GM19468 (cell line): ENCODE measurements around the gene SEMA6B.
"Not testable (repeated sequence)": the region's sequence is repeated elsewhere in the genome, so short reads cannot be mapped to it uniquely, and the experiment has no call there.

Experiments
- ATAC-seq: cut with Tn5 transposase; IDR thresholded peaks from one replicate; pipeline ENCODE4 v1.9.1; 2021; ENCODE audit warnings: mild to moderate bottlenecking, moderate library complexity, moderate number of reproducible peaks; ENCODE audit not compliant: unreplicated experiment; ENCODE audit errors: extremely low read depth

The SEMA6B gene

DNA sequence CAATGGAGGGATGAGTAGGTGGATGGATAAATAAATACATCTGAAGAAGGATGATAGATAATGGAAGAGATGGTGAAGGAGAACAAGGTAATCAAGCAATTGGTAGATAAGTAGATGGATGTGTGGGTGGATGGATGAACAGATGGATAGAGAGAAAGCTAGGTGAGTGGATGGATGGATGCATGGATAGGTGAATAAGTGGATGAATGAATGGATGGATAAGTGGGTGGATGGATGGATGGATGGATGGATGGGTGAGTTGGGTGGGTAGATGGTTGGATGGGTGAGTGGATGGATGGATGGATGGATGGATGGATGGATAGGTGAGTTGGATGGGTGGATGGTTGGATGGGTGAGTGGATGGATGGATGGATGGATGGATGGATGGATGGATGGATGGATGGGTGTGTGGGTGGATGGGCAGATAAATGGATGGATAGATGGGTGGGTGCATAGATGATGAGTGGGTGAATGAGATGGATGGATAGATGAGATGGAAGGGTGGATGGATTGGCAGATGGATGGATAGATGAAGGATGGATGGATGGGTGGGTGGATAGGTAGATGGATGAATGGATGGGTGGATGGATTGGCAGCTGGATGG is 6.3 kb downstream of the SEMA6B start:
- no peak for ATAC-seq

DNA sequence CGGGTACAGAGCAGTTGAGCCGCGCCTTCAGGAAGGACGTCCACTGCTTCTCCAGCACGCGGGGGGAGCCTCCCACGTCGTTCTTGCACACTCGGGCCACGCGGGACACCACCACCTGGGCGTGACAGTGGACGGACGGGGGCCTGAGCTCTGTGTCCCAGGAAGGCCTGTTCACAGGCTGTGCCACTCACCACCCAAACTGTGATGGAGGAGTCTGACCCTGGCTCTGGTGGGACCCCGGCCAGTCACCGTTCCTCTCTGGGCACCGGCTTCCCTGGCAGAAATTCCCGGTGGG is 7.0 kb downstream of the SEMA6B start:
- ATAC-seq, result no peak

DNA sequence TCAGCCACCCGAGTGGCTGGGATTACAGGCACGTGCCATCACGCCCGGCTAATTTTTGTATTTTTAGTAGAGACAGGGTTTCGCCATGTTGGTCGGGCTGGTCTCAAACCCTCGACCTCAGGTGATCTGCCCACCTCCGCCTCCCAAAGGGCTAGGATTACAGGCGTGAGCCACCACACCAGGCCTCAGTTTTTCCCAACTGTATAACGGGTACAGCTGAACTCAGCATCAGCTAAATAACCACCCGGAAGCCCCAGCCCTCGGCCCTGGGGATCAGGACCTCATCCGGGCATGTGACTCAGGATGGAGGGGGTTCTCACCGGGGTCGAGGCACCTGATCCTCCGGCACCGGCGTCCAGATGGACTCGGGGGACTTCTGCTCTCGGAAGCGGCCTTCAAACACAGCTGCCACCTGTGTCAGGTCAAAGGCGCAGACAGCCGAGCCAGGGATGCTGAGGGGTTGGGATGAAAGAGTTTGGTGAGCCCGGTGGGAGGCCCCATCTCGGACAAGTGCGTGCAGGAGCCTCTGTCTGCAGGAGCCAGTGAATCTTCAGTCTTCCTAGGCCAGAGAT is 8.9 kb downstream of the SEMA6B start:
- ATAC-seq, result no peak

GRCh38 chr19:4550018-4550417 is 9.5 kb downstream of the SEMA6B start:
- ATAC-seq, result no peak

DNA sequence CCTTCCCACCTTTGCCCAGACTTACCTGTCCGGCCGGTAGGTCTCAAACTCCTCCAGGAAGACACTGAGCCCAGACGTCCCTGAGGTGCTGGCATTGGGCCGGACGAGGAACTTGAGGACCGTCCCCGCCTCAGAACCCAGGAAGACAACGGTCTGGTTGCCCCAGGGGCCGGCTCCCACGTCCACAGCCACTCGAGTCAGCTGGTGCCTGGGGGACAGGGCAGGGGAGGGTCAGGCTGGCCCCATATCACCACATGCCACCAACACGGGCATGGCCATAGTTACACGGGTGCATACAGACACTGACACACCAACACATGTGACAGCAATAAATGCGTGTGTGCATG is 11.3 kb downstream of the SEMA6B start:
- no peak for ATAC-seq

- no peak for ATAC-seq
Measured at GRCh38 chr19:4547303-4548237, 11.9 kb downstream of the SEMA6B start.

DNA sequence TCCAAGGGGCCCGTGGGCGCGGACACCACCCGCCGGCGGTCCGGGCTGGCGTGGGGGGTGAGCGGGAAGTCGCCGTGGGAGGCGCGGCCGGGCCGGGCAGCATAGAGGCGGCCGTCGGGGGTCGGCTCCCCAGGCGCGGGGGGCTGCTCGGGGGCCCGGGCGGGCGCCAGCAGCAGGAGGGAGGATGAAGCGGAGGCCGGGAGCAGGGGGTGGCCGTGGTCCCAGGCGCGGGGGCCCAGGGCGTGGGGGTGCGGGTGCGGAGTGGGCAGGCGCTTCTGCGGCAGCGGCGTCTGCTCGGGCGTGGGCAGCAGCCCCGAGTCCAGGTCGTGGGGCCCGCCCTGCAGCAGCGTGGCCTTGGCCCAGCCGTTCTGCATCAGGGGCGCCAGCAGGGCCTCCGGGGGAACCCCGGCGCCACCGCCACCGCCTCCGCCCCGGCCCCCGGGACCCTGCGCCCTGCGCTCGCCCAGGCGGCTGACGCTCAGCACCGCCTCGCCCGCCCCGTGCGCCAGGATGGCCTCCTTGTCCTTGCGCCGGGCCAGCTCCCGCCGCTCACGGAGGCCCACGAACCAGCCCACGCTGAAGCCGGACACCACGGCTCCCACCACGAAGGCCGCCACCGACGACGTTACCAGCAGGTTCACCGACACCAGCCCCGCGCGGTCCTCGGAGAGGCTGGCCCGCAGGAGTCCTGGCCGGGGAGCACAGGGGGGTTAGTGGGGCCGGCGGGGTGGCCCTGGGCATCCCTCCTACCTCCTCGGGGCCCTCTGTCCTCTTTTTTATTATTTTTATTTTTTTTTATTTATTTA is 15.4 kb downstream of the SEMA6B start:
- ATAC-seq, result no peak

DNA sequence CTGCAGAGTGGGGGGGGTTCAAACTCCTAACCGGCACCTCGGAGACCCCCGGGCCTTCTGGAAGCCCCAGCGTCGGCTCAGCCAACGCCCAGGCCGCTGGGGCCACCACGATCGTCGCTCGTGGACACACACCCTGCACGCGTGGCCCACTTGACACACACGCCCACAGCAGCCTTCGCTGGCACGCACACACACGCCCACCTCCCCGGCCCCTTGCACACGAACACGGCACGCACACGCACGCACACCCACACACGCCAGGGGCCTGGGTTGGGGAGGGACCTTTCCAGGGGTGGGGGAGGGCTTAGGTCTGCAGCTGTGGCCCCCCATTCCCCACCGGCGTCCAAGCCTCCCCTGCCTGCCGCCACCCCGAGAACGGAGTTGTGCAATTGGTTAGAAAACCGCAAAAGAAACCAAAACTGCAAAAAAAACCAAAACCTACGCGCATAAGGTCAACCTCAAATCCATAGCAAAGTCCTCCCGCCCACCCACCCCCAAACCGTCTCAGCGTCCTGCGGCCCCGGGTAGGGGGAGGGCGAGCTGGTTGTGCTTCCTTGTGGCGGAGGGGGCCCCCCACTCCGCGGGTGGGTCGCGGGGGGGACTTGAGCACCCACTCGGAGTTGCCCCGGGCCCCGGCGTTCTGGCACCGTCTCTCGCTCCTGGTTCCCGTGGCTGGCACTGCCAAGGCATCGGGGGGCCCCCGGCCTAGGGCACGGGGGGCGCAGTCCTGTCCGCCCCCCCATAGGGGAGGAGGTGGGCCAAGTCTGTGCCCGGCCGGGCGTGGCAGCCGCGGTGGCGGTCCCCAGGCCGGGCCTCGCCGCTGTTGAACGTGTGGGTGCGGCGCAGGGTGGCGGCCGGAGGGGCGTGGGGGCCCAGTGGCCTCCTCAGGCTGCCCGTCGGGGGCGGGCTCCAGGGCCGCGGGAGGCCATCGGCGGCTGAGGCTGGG is 16.3 kb downstream of the SEMA6B start:
- ATAC-seq, result no peak

DNA sequence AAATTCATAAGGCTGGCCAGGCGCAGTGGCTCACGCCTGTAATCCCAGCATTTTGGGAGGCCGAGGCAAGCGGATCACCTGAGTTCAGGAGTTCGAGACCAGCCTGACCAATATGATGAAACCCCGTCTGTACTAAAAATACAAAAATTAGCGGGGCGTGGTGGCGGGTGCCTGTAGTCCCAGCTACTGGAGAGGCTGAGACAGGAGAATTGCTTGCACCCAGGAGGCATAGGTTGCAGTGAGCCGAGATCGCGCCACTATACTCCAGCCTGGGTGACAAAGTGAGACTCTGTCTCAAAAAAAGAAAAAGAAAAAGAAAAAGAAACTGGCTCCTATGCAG is 17.7 kb downstream of the SEMA6B start:
- ATAC-seq, result not testable (repeated sequence)

DNA sequence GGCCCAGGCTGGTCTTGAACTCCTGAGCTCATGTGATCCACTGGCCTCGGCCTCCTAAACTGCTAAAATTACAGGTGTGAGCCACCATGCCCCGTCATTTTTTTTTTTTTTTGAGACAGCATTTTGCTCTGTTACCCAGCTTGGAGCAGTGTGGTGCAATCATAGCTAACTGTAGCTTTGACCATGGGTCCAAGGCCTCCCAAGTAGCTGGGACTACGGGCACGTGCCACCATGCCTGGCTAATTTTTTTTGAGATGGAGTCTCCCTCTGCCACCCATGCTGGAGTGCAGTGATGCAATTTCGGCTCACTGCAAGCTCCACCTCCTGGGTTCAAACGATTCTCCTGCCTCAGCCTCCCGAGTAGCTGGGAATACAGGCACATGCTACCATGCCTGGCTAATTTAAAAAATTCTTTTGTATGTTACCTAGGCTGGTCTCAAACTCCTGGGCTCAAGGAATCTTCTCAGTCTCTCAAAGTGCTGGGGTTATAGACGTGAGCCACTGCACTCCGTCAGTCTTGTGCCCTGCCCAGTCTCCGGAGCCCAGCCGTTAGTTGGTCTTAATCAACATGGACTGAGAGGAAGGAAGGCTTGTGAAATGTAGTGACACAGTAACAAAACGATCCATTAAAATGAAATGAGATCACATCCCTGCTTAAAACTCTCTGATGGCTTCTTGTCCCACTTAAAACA is 18.2 kb downstream of the SEMA6B start:
- ATAC-seq, result no peak

- ATAC-seq, result no peak
Measured at GRCh38 chr19:4539693-4540581, 19.5 kb downstream of the SEMA6B start, which contains the start of gene LRG1. Gene LRG1 (minus strand): TSS chr19:4540036. CDS start chr19:4540013, 23 bp downstream.

DNA sequence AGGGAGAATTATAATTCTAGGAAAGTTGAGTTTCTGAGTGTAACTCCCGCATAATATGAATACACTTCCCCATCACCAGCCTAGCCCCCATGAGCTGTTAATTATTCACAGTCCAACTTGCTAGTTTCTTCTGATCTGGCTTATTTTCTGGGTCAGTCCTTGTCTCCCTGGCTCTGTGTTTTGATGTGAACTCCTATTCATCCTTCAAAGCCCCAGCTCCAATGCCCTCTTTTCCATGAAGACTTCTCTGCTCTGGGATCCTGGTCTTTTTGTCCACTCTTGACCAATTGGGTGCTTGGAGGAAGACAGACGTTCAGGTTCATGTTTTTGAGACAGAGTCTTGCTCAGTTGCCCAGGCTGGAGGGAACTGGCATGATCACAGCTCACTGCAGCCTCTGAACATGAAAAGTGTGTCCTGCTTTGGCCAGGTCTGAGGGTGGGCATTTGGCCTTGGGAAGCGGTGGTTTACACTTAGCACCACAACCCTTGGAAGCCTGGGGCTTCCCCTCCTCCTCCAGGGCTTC is 20.3 kb downstream of the SEMA6B start:
- ATAC-seq, result no peak

GRCh38 chr19:4538601-4538954 is 20.9 kb downstream of the SEMA6B start:
- no peak for ATAC-seq

GRCh38 chr19:4537953-4538600 is 21.4 kb downstream of the SEMA6B start:
- ATAC-seq, result no peak

GRCh38 chr19:4536798-4537197 is 22.7 kb downstream of the SEMA6B start:
- no peak for ATAC-seq

DNA sequence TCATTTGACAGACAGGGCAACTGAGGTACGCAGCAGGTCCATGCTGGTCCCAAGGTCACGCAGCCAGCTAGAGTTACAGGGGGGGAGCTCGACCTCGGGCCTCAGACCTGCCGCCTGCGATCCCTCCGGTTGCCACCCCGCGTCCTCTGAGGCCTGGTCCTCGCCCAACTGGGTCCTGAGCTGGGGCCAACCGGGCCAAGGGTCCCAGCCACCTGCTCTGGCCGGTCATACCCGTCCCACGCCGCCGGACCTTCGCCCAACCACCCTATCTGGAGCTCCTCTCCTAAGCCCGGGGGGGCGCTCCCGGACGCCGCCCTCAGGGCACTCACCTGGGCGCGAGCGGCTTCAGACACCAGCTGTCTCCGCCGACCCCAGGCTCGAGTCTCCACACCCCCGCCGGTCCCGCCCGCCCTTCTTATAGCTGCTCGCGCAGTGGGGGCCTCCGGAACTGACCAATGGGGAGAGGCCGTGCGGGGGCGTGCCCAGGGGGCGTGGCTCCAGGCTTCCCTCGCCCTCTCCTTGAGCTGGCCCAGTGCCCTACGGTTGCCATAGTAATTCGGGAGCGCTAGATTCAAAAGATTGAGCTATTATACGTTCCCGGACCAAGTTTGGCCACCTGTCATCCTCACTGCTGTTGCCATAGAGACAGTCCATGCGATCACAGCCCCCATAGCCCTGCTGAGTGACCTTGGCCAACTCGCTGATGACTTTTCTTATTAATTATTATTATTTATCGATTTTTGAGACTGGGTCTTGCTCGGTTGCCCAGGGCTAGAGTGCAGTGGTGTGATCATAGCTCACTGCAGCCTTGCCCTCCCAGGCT is 24.4 kb downstream of the SEMA6B start, which contains the start of gene PLIN5:
Gene PLIN5, minus strand, starts transcription at position 389 of the 823 bp plus-strand sequence. CDS start 1,150 bp downstream, outside the sequence.
- no peak for ATAC-seq
